ENCODE data around the gene CEP131.

- no peak for TF ChIP-seq POLR2A (IDR thresholded peaks at IDR 0.05)
- no peak for TF ChIP-seq CTCF (IDR thresholded peaks at IDR 0.05)
- no peak for TF ChIP-seq POLR2AphosphoS5 (IDR thresholded peaks at IDR 0.05; ENCODE audit: insufficient read depth in 1 of 2, low read depth in 1 of 2)
These were observed 18.4 kb upstream of the CEP131 start for GRCh38 chr17:81241203-81241602.

All from vagina (tissue), 2 donors.